ENCODE data around the gene PSMD6. TPM values are rescaled to one million over a fixed set of nuclear protein-coding genes. Genes with fewer than 3 reads are reported as not detected.

Gene PSMD6
- total and polyA plus RNA-seq, 2 donors (not counting 3 experiments of a cell fraction or from before 2014, with no cell fraction given), result 53.7 to 90.8 TPM

DNA sequence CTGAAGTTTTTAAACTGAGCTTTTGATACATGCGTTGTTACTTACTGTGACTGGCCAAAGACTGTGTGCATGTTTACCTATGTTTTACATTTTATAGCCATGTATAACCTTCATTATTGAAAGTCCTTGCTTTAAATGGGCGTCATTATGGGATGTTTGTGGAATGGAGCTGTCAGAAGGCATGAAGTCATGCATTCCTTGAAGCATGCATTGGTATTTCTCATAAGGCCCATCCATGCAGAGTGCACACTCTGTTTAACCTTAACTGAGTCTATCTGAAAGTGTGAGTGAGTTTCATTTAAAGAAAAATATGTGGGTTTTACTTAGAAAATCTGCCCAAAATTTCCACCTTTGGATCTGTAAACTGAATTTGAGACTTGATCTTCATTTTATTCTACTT, 51.1 kb downstream of the PSMD6 start:
- H3K9me1 ChIP-seq (replicated peaks; ENCODE audit: control insufficient read depth, extremely low read depth, insufficient read depth, low read length), result no peaks in the 10 kb centered on the region
- dilution Hi-C loops (cut with MboI; ENCODE audit: extremely low pct_ligation_motif_present, low sequenced_read_pairs), result no loop called here
- ChIA-PET POLR2A (no interaction called here), CTCF (interaction anchor here (1.2 to 4.2 kb wide), 4 partner anchors 9 to 21 kb away, joined by 4 to 19 read pairs (median 4); no protein-coding TSS in a partner anchor)
- H2AFZ ChIP-seq (ENCODE audit: low read depth, low read length), result no peak overlapping the region
- H3K4me3 ChIP-seq (replicated peaks in 1 of 3; ENCODE audit: insufficient read depth in 1 of 3, low read depth in 1 of 3, low read length in 3 of 3), result no peak overlapping the region
- TF ChIP-seq POLR2A (IDR thresholded peaks at IDR 0.05; ENCODE audit: low read depth, low read length) (no peak), FOS (IDR thresholded peaks at IDR 0.05; ENCODE audit: borderline replicate concordance, insufficient read depth, low read length) (no peak), POLR2AphosphoS5 (IDR thresholded peaks at IDR 0.05; ENCODE audit: insufficient read depth, low read depth, low read length) (no peak), GATA2 (IDR thresholded peaks at IDR 0.05; ENCODE audit: insufficient read depth, insufficient read length, low read depth, low read length) (no peak), JUN (IDR thresholded peaks at IDR 0.05; ENCODE audit: borderline replicate concordance, insufficient read depth, insufficient read length, low read depth) (no peak)
- TF ChIP-seq, protein P1, sequence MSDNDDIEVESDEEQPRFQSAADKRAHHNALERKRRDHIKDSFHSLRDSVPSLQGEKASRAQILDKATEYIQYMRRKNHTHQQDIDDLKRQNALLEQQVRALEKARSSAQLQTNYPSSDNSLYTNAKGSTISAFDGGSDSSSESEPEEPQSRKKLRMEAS (IDR thresholded peaks at IDR 0.05; ENCODE audit: insufficient read depth, insufficient read length), result no peak
- TF ChIP-seq, protein P2, sequence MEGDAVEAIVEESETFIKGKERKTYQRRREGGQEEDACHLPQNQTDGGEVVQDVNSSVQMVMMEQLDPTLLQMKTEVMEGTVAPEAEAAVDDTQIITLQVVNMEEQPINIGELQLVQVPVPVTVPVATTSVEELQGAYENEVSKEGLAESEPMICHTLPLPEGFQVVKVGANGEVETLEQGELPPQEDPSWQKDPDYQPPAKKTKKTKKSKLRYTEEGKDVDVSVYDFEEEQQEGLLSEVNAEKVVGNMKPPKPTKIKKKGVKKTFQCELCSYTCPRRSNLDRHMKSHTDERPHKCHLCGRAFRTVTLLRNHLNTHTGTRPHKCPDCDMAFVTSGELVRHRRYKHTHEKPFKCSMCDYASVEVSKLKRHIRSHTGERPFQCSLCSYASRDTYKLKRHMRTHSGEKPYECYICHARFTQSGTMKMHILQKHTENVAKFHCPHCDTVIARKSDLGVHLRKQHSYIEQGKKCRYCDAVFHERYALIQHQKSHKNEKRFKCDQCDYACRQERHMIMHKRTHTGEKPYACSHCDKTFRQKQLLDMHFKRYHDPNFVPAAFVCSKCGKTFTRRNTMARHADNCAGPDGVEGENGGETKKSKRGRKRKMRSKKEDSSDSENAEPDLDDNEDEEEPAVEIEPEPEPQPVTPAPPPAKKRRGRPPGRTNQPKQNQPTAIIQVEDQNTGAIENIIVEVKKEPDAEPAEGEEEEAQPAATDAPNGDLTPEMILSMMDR (IDR thresholded peaks at IDR 0.05; ENCODE audit: extremely low read depth in 1 of 2, insufficient read depth in 1 of 2, low read depth in 1 of 2, low read length in 2 of 2), result no peak
- no peaks in the 10 kb centered on the region for H3K9me3 ChIP-seq (replicated peaks; ENCODE audit: control insufficient read depth, insufficient read depth, low read length)
- H3K4me2 ChIP-seq (ENCODE audit: insufficient read depth, low read length), result no peak overlapping the region
- peaks cover 43% of the 10 kb centered on the region for H3K79me2 ChIP-seq (ENCODE audit: control insufficient read depth, insufficient read depth, low read length)
- H3K36me3 ChIP-seq (ENCODE audit: control insufficient read depth in 2 of 2, extremely low read depth in 1 of 2, insufficient read depth in 2 of 2, low read length in 2 of 2), result no peaks in the 10 kb centered on the region
- no peaks in the 10 kb centered on the region for H3K27me3 ChIP-seq (ENCODE audit: control insufficient read depth in 2 of 2, insufficient read depth in 2 of 2, low read length in 2 of 2)
- no peak for FAIRE-seq
- H4K20me1 ChIP-seq (replicated peaks; ENCODE audit: control insufficient read depth, extremely low read depth, insufficient read depth, low read length), result no peaks in the 10 kb centered on the region
- H3K4me1 ChIP-seq (ENCODE audit: control insufficient read depth, extremely low read depth, insufficient read depth, low read length), result peaks cover 7% of the 10 kb centered on the region
- H3K27ac ChIP-seq (ENCODE audit: insufficient read depth, low read depth, low read length), result no peak overlapping the region
- no peak overlapping the region for H3K9ac ChIP-seq (replicated peaks; ENCODE audit: extremely low read depth, insufficient read depth, low read length)
- intact Hi-C loops (cut with micrococcal nuclease), result no loop called here
- DNase-seq (ENCODE audit: low read depth, low spot score), result no peak
- no TSS peak for BruUV-seq (replicated peaks)

Measured in endothelial cell of umbilical vein (primary cell).